Activated CD8-positive, alpha-beta T cell treated with anti-CD3 and anti-CD28 coated beads, Interleukin-2, amount 10 ng/mL, durations not matched to agents 7 days and 5 days (primary cell): ENCODE results near the gene DNAH8. TPM values are rescaled to one million over a fixed set of nuclear protein-coding genes. Genes with fewer than 3 reads are reported as not detected.
A peak's percentile ranks its signal among the peaks of the same experiment; 100 is the strongest.

Source experiments
- ATAC-seq: fragments of 150-1000 bp; cut with Tn5 transposase; one replicate; pipeline ENCODE4 v1.10.0; 2021; ENCODE audit warnings: moderate library complexity
- CTCF ChIA-PET: fragments of 350-600 bp; sonication (Branson Sonifier 250); formaldehyde crosslinking; loops from one replicate; lab custom pipeline; 2021; ENCODE audit warnings: antibody characterized with exemption; lab: Charles Lee
- POLR2A ChIA-PET: fragments of 350-600 bp; sonication (Branson Sonifier 250); formaldehyde crosslinking; loops from one replicate; lab custom pipeline; 2021; ENCODE audit warnings: antibody characterized with exemption; lab: Charles Lee
- DNase-seq: peaks from one replicate; pipeline ENCODE4 v3.0.0-alpha.2; 2020
- H3K27ac Mint-ChIP-seq: one replicate; pipeline ENCODE4 v1.8.0; 2021; ENCODE audit warnings: mild to moderate bottlenecking, mixed read lengths
- H3K27me3 Mint-ChIP-seq: one replicate; pipeline ENCODE4 v1.8.0; 2021; ENCODE audit warnings: low read depth, mixed read lengths
- H3K36me3 Mint-ChIP-seq: one replicate; pipeline ENCODE4 v1.8.0; 2021; ENCODE audit warnings: low read depth, mixed read lengths
- H3K4me1 Mint-ChIP-seq: one replicate; pipeline ENCODE4 v1.8.0; 2021; ENCODE audit warnings: low read depth, mixed read lengths
- H3K4me3 Mint-ChIP-seq: one replicate; pipeline ENCODE4 v1.8.0; 2021; ENCODE audit warnings: mild to moderate bottlenecking, mixed read lengths
- H3K9me3 Mint-ChIP-seq: one replicate; pipeline ENCODE4 v1.8.0; 2022; ENCODE audit warnings: mixed read lengths; ENCODE audit not compliant: insufficient read depth
- total RNA-seq, 2 experiments: library from RNA; stranded (reverse); gene quantifications; one replicate each; pipeline ENCODE4 v1.2.3, GENCODE V29; 2021

The DNAH8 gene
- total RNA-seq, 2 experiments from 2014 or later: not detected

GRCh38 chr6:38703949-38704590 lies 11.0 kb upstream of the DNAH8 start:
- Mint-ChIP-seq H3K4me1 (peaks cover 25% of the 10 kb centered on the region), H3K4me3 (no peak overlapping the region), H3K9me3 (peaks cover 19% of the 10 kb centered on the region), H3K27me3 (peaks cover 16% of the 10 kb centered on the region), H3K36me3 (peaks cover 30% of the 10 kb centered on the region), H3K27ac (no peak overlapping the region)
- CTCF ChIA-PET: interaction anchor here (1.7 to 2.3 kb wide), 2 partner anchors 10 to 30 kb away, joined by 3 to 9 read pairs; no protein-coding TSS in a partner anchor
- no peak for ATAC-seq
- POLR2A ChIA-PET: interaction anchor here (2.6 kb wide), 1 partner anchor 10 kb away, joined by 22 read pairs; no protein-coding TSS in a partner anchor
- no peak for DNase-seq

GRCh38 chr6:38705924-38706323 lies 9.2 kb upstream of the DNAH8 start:
- Mint-ChIP-seq H3K27me3 (peaks cover 22% of the 10 kb centered on the region), H3K4me1 (peaks cover 13% of the 10 kb centered on the region), H3K9me3 (peaks cover 8% of the 10 kb centered on the region), H3K4me3 (no peak overlapping the region), H3K36me3 (peaks cover 14% of the 10 kb centered on the region), H3K27ac (no peak overlapping the region)
- ATAC-seq (no peak), DNase-seq (no peak)
- ChIA-PET POLR2A (no interaction called here), CTCF (no interaction called here)

GRCh38 chr6:38708496-38708895 lies 6.6 kb upstream of the DNAH8 start:
- DNase-seq: no peak
- POLR2A ChIA-PET: no interaction called here
- peaks cover 22% of the 10 kb centered on the region for H3K27me3 Mint-ChIP-seq

GRCh38 chr6:38713812-38714211 lies 1.3 kb upstream of the DNAH8 start:
- ATAC-seq: peak; percentile 93
- CTCF ChIA-PET: interaction anchor here (0.8 to 1.7 kb wide), 9 partner anchors 10 to 159 kb away, joined by 3 to 9 read pairs (median 5); partner anchors contain the start of gene GLO1

More at GRCh38 chr6:38708496-38708895, 6.6 kb upstream of the DNAH8 start:
- no peaks in the 10 kb centered on the region for H3K36me3 Mint-ChIP-seq
- no peaks in the 10 kb centered on the region for H3K9me3 Mint-ChIP-seq
- no peak overlapping the region for H3K27ac Mint-ChIP-seq
- no peak for ATAC-seq
- no peak overlapping the region for H3K4me3 Mint-ChIP-seq
- peaks cover 8% of the 10 kb centered on the region for H3K4me1 Mint-ChIP-seq
- CTCF ChIA-PET: no interaction called here

GRCh38 chr6:38714239-38715015 lies 684 bp upstream of the DNAH8 start:
- H3K9me3 Mint-ChIP-seq: no peaks in the 10 kb centered on the region
- ChIA-PET CTCF (interaction anchor here (0.8 to 1.7 kb wide), 9 partner anchors 10 to 158 kb away, joined by 3 to 9 read pairs (median 5); partner anchors contain the start of gene GLO1), POLR2A (interaction anchor here (0.5 to 1.9 kb wide), 6 partner anchors 10 to 1805 kb away, joined by 3 to 22 read pairs (median 4); partner anchors contain the start of genes BTBD9, GLO1 and MDGA1)
- peak overlapping the region; percentile 27 for H3K4me3 Mint-ChIP-seq
- DNase-seq: no peak
- ATAC-seq: no peak
- peaks cover 3% of the 10 kb centered on the region for H3K36me3 Mint-ChIP-seq
- H3K27me3 Mint-ChIP-seq: peaks cover 27% of the 10 kb centered on the region
- peak overlapping the region; percentile 72 for H3K27ac Mint-ChIP-seq
- peaks cover 24% of the 10 kb centered on the region for H3K4me1 Mint-ChIP-seq

More at GRCh38 chr6:38713812-38714211, 1.3 kb upstream of the DNAH8 start:
- peak; percentile 81 for DNase-seq
- H3K27ac Mint-ChIP-seq: peak overlapping the region; percentile 72
- H3K9me3 Mint-ChIP-seq: no peaks in the 10 kb centered on the region
- H3K27me3 Mint-ChIP-seq: peaks cover 22% of the 10 kb centered on the region
- H3K36me3 Mint-ChIP-seq: peaks cover 3% of the 10 kb centered on the region
- peak overlapping the region; percentile 20 for H3K4me3 Mint-ChIP-seq
- POLR2A ChIA-PET: interaction anchor here (0.6 to 1.9 kb wide), 7 partner anchors 10 to 1016 kb away, joined by 3 to 22 read pairs (median 4); partner anchors contain the start of genes BTBD9, GLO1 and MDGA1
- H3K4me1 Mint-ChIP-seq: peaks cover 24% of the 10 kb centered on the region

- POLR2A ChIA-PET: no interaction called here
- ATAC-seq: no peak
- peaks cover 38% of the 10 kb centered on the region for H3K27me3 Mint-ChIP-seq
These were observed 1.7 kb downstream of the DNAH8 start for GRCh38 chr6:38716825-38717224.

GRCh38 chr6:38719358-38719757 lies 4.2 kb downstream of the DNAH8 start:
- Mint-ChIP-seq H3K27me3 (peaks cover 41% of the 10 kb centered on the region), H3K36me3 (peaks cover 3% of the 10 kb centered on the region), H3K27ac (no peak overlapping the region), H3K9me3 (no peaks in the 10 kb centered on the region), H3K4me1 (peaks cover 8% of the 10 kb centered on the region), H3K4me3 (no peak overlapping the region)
- DNase-seq (no peak), ATAC-seq (no peak)
- POLR2A ChIA-PET: no interaction called here
- CTCF ChIA-PET: interaction anchor here (0.7 to 1.2 kb wide), 2 partner anchors 225 to 1639 kb away, joined by 3 to 6 read pairs; no protein-coding TSS in a partner anchor

More at GRCh38 chr6:38716825-38717224, 1.7 kb downstream of the DNAH8 start:
- H3K4me1 Mint-ChIP-seq: peaks cover 24% of the 10 kb centered on the region
- no peak for DNase-seq
- H3K4me3 Mint-ChIP-seq: no peak overlapping the region
- H3K9me3 Mint-ChIP-seq: no peaks in the 10 kb centered on the region
- peaks cover 3% of the 10 kb centered on the region for H3K36me3 Mint-ChIP-seq
- H3K27ac Mint-ChIP-seq: no peak overlapping the region
- CTCF ChIA-PET: interaction anchor here (1.0 kb wide), 1 partner anchor 223 kb away, joined by 3 read pairs; no protein-coding TSS in a partner anchor

- peaks cover 41% of the 10 kb centered on the region for H3K27me3 Mint-ChIP-seq
- H3K4me1 Mint-ChIP-seq: peaks cover 4% of the 10 kb centered on the region
- DNase-seq: no peak
- H3K4me3 Mint-ChIP-seq: no peak overlapping the region
- CTCF ChIA-PET: interaction anchor here (1.2 kb wide), 1 partner anchor 226 kb away, joined by 6 read pairs; no protein-coding TSS in a partner anchor
- H3K9me3 Mint-ChIP-seq: no peaks in the 10 kb centered on the region
- H3K36me3 Mint-ChIP-seq: peaks cover 3% of the 10 kb centered on the region
- POLR2A ChIA-PET: interaction anchor here (0.6 kb wide), 1 partner anchor 133 kb away, joined by 4 read pairs; no protein-coding TSS in a partner anchor
- no peak overlapping the region for H3K27ac Mint-ChIP-seq
- no peak for ATAC-seq
These were observed 5.2 kb downstream of the DNAH8 start for GRCh38 chr6:38720295-38720694.

GRCh38 chr6:38722038-38722437 lies 6.9 kb downstream of the DNAH8 start:
- H3K4me1 Mint-ChIP-seq: peaks cover 15% of the 10 kb centered on the region
- no peaks in the 10 kb centered on the region for H3K9me3 Mint-ChIP-seq
- H3K36me3 Mint-ChIP-seq: peaks cover 2% of the 10 kb centered on the region
- H3K27me3 Mint-ChIP-seq: peaks cover 33% of the 10 kb centered on the region
- no peak for ATAC-seq
- H3K4me3 Mint-ChIP-seq: no peak overlapping the region
- no peak for DNase-seq
- POLR2A ChIA-PET: no interaction called here
- CTCF ChIA-PET: no interaction called here
- no peak overlapping the region for H3K27ac Mint-ChIP-seq

GRCh38 chr6:38722727-38723334 lies 7.7 kb downstream of the DNAH8 start:
- Mint-ChIP-seq H3K27me3 (peaks cover 31% of the 10 kb centered on the region), H3K4me1 (peaks cover 18% of the 10 kb centered on the region), H3K9me3 (no peaks in the 10 kb centered on the region), H3K4me3 (no peak overlapping the region), H3K27ac (no peak overlapping the region), H3K36me3 (peaks cover 2% of the 10 kb centered on the region)
- POLR2A ChIA-PET: no interaction called here
- no peak for ATAC-seq
- no peak for DNase-seq
- CTCF ChIA-PET: no interaction called here

- no peak for ATAC-seq
- CTCF ChIA-PET: interaction anchor here (1.2 kb wide), 1 partner anchor 10 kb away, joined by 4 read pairs; no protein-coding TSS in a partner anchor
- Mint-ChIP-seq H3K27ac (no peak overlapping the region), H3K4me3 (no peak overlapping the region), H3K36me3 (peaks cover 2% of the 10 kb centered on the region), H3K27me3 (peaks cover 28% of the 10 kb centered on the region), H3K9me3 (no peaks in the 10 kb centered on the region), H3K4me1 (peaks cover 18% of the 10 kb centered on the region)
- no peak for DNase-seq
- POLR2A ChIA-PET: no interaction called here
These were observed 8.7 kb downstream of the DNAH8 start for GRCh38 chr6:38723783-38724182.
